ENCODE measurements around the gene NEDD9. TPM values are rescaled to one million over a fixed set of nuclear protein-coding genes. Genes with fewer than 3 reads are reported as not detected.

NEDD9 gene
- total and polyA plus RNA-seq, 2 donors (not counting 1 experiment from before 2014, with no cell fraction given) = 38.9 to 46.2 TPM

GRCh38 chr6:11226005-11226404 is 6.5 kb downstream of the NEDD9 start:
- ChIA-PET POLR2A (no interaction called here), CTCF (interaction anchor here (0.6 kb wide), 1 partner anchor 51 kb away, joined by 4 read pairs; no protein-coding TSS in a partner anchor)
- H3K9ac ChIP-seq (ENCODE audit: low read length) = no peak overlapping the region
- intact Hi-C loops (cut with micrococcal nuclease) = no loop called here
- ATAC-seq (ENCODE audit: low read depth) (no peak), DNase-seq (no peak)
- TF ChIP-seq EZH2 (IDR thresholded peaks at IDR 0.05; ENCODE audit: borderline replicate concordance, insufficient read depth, low read depth, low read length, poor library complexity, severe bottlenecking) = no peak
- no peak for TF ChIP-seq CTCF (IDR thresholded peaks at IDR 0.05)
- H3K27me3 Mint-ChIP-seq = no peaks in the 10 kb centered on the region
- H3K9me3 Mint-ChIP-seq (ENCODE audit: insufficient read depth) = no peaks in the 10 kb centered on the region
- no peak overlapping the region for H3K27ac ChIP-seq (ENCODE audit: low read length in 2 of 2)
- peaks cover 0 to 19% of the 10 kb centered on the region in 2 experiments for H3K36me3 ChIP-seq (replicated peaks in 1 of 2; ENCODE audit: control extremely low read depth in 1 of 2, control insufficient read depth in 1 of 2, extremely low read depth in 1 of 2, insufficient read depth in 2 of 2, low read length in 1 of 2)
- H3K27me3 ChIP-seq (replicated peaks in 1 of 4; ENCODE audit: control extremely low read depth in 1 of 4, control insufficient read depth in 3 of 4, insufficient read depth in 4 of 4, low read length in 3 of 4) = no peaks in the 10 kb centered on the region
- no peak overlapping the region for H3K4me3 Mint-ChIP-seq
- H2AFZ ChIP-seq (ENCODE audit: insufficient read depth, low read depth, low read length, poor library complexity, severe bottlenecking) = no peak overlapping the region
- H3K27ac Mint-ChIP-seq = no peak overlapping the region
- peaks cover 16 to 21% of the 10 kb centered on the region in 2 donors for H3K4me1 ChIP-seq (ENCODE audit: control insufficient read depth in 2 of 2, insufficient read depth in 2 of 2, low read length in 2 of 2)
- peaks cover 91% of the 10 kb centered on the region for H3K79me2 ChIP-seq (ENCODE audit: control insufficient read depth, insufficient read depth, low read length)
- no peak overlapping the region for H3K4me3 ChIP-seq (ENCODE audit: control extremely low read depth in 1 of 5, extremely low read depth in 1 of 5, insufficient read depth in 1 of 5, low read depth in 2 of 5, low read length in 4 of 5)
- peaks cover 43% of the 10 kb centered on the region for H3K4me1 Mint-ChIP-seq
- no peaks in the 10 kb centered on the region for H3K9me3 ChIP-seq (ENCODE audit: control extremely low read depth in 1 of 3, control insufficient read depth in 2 of 3, insufficient read depth in 1 of 3, low read length in 2 of 3)
- H4K20me1 ChIP-seq (ENCODE audit: control insufficient read depth, insufficient read depth, low read length, poor library complexity, severe bottlenecking) = peaks cover 11% of the 10 kb centered on the region
- WGBS (ENCODE audit: insufficient coverage) = no CpG with 5 or more reads among the region's 3 CpGs
- no peak overlapping the region for H3K4me2 ChIP-seq (replicated peaks; ENCODE audit: low read depth, low read length, poor library complexity, severe bottlenecking)

GRCh38 chr6:11224966-11225463 is 7.5 kb downstream of the NEDD9 start:
- TF ChIP-seq CTCF (IDR thresholded peaks at IDR 0.05) = no peak
- H3K4me1 Mint-ChIP-seq = peaks cover 48% of the 10 kb centered on the region
- H3K9me3 ChIP-seq (ENCODE audit: control extremely low read depth in 1 of 3, control insufficient read depth in 2 of 3, insufficient read depth in 1 of 3, low read length in 2 of 3) = no peaks in the 10 kb centered on the region
- H3K4me2 ChIP-seq (replicated peaks; ENCODE audit: low read depth, low read length, poor library complexity, severe bottlenecking) = peak overlapping the region; percentile 39
- H3K27me3 ChIP-seq (replicated peaks in 1 of 4; ENCODE audit: control extremely low read depth in 1 of 4, control insufficient read depth in 3 of 4, insufficient read depth in 4 of 4, low read length in 3 of 4) = no peaks in the 10 kb centered on the region
- WGBS (ENCODE audit: insufficient coverage) = no CpG with 5 or more reads among the region's 4 CpGs
- ChIA-PET POLR2A (no interaction called here), CTCF (no interaction called here)
- peaks cover 3 to 12% of the 10 kb centered on the region in 2 experiments for H3K36me3 ChIP-seq (replicated peaks in 1 of 2; ENCODE audit: control extremely low read depth in 1 of 2, control insufficient read depth in 1 of 2, extremely low read depth in 1 of 2, insufficient read depth in 2 of 2, low read length in 1 of 2)
- no peak overlapping the region for H3K4me3 ChIP-seq (ENCODE audit: control extremely low read depth in 1 of 5, extremely low read depth in 1 of 5, insufficient read depth in 1 of 5, low read depth in 2 of 5, low read length in 4 of 5)
- intact Hi-C loops (cut with micrococcal nuclease) = no loop called here
- peak overlapping the region; percentile 80 for H3K27ac Mint-ChIP-seq
- H3K4me1 ChIP-seq (ENCODE audit: control insufficient read depth in 2 of 2, insufficient read depth in 2 of 2, low read length in 2 of 2) = peaks cover 16 to 21% of the 10 kb centered on the region in 2 donors
- H3K9me3 Mint-ChIP-seq (ENCODE audit: insufficient read depth) = no peaks in the 10 kb centered on the region
- H3K27me3 Mint-ChIP-seq = no peaks in the 10 kb centered on the region
- H3K4me3 Mint-ChIP-seq = peak overlapping the region; percentile 65
- H3K9ac ChIP-seq (ENCODE audit: low read length) = peak overlapping the region; percentile 37
- H4K20me1 ChIP-seq (ENCODE audit: control insufficient read depth, insufficient read depth, low read length, poor library complexity, severe bottlenecking) = peaks cover 11% of the 10 kb centered on the region
- peak overlapping the region; percentile 30 to 65 for H3K27ac ChIP-seq (ENCODE audit: low read length in 2 of 2)
- ATAC-seq (ENCODE audit: low read depth) (no peak), DNase-seq (no peak)
- H2AFZ ChIP-seq (ENCODE audit: insufficient read depth, low read depth, low read length, poor library complexity, severe bottlenecking) = no peak overlapping the region
- peaks cover 91% of the 10 kb centered on the region for H3K79me2 ChIP-seq (ENCODE audit: control insufficient read depth, insufficient read depth, low read length)

All from B cell (primary cell).